ENCODE measurements around the gene HIRIP3.
A peak's percentile ranks its signal among the peaks of the same experiment; 100 is the strongest.

Gene HIRIP3

GRCh38 chr16:29999605-30000004 lies 4.2 kb upstream of the HIRIP3 start:
- Histone ChIP-seq H3K36me3 (peaks cover 0 to 28% (median 11%) of the 10 kb centered on the region in 11 experiments; a peak in 12 of 22 replicates), H4K20me1 (peaks cover 8 to 62% (median 44%) of the 10 kb centered on the region in 11 experiments; a peak in 19 of 22 replicates), H3K4me3 (no peak overlapping the region), H3K27me3 (no peaks in the 10 kb centered on the region), H3K4me1 (peaks cover 34 to 87% (median 82%) of the 10 kb centered on the region in 10 experiments), H3K4me2 (peak overlapping the region in 10 of 11 experiments; percentile 14 to 94 (median 80); a peak in 19 of 22 replicates), H3K9ac (peak overlapping the region in 6 of 11 experiments; percentile 9 to 60 (median 32); a peak in 5 of 22 replicates), H3K9me3 (replicated peaks in 1 of 11) (no peaks in the 10 kb centered on the region), H3K27ac (0 out of 22 replicates have a peak overlapping the region, but pooled peaks of 1 of the 11 experiments have one; percentile 10)
- TF ChIP-seq Cebpa-rat (IDR thresholded peaks at IDR 0.05): no peak

- no peaks in the 10 kb centered on the region for H3K9me3 ChIP-seq (replicated peaks in 1 of 11)
- peaks cover 55 to 82% (median 75%) of the 10 kb centered on the region in 10 experiments for H3K4me1 ChIP-seq
- H3K27me3 ChIP-seq: no peaks in the 10 kb centered on the region
- TF ChIP-seq Cebpa-rat (IDR thresholded peaks at IDR 0.05): no peak
- peak overlapping the region in 9 of 11 experiments; percentile 92 to 99 (median 97); a peak in 18 of 22 replicates for H3K27ac ChIP-seq
- peaks cover 19 to 42% (median 28%) of the 10 kb centered on the region in 11 experiments for H3K36me3 ChIP-seq
- peak overlapping the region; percentile 80 to 99 (median 93) for H3K9ac ChIP-seq
- H3K4me2 ChIP-seq: peak overlapping the region; percentile 90 to 98 (median 94)
- peak overlapping the region; percentile 72 to 95 (median 86) for H3K4me3 ChIP-seq
- peaks cover 0 to 54% (median 22%) of the 10 kb centered on the region in 11 experiments; a peak in 17 of 22 replicates for H4K20me1 ChIP-seq
Measured at GRCh38 chr16:29996766-29997250, 1.4 kb upstream of the HIRIP3 start.

GRCh38 chr16:29995911-29996765 lies 721 bp upstream of the HIRIP3 start, which contains the start of gene INO80E:
TSS of gene INO80E (plus strand) at chr16:29996241. CDS start at chr16:29996311, 70 bp downstream.
- Histone ChIP-seq H4K20me1 (peaks cover 0 to 54% (median 15%) of the 10 kb centered on the region in 11 experiments; a peak in 17 of 22 replicates), H3K36me3 (peaks cover 24 to 44% (median 35%) of the 10 kb centered on the region in 11 experiments), H3K4me2 (peak within 1 kb of the TSS; percentile 90 to 98 (median 94)), H3K27ac (peak within 1 kb of the TSS; percentile 58 to 99 (median 96)), H3K27me3 (no peaks in the 10 kb centered on the region), H3K9me3 (replicated peaks in 1 of 11) (no peaks in the 10 kb centered on the region), H3K4me1 (peaks cover 55 to 77% (median 68%) of the 10 kb centered on the region in 10 experiments), H3K9ac (peak within 1 kb of the TSS; percentile 80 to 99 (median 93)), H3K4me3 (peak within 1 kb of the TSS; percentile 72 to 95 (median 86))
- no peak for TF ChIP-seq Cebpa-rat (IDR thresholded peaks at IDR 0.05)

GRCh38 chr16:29994600-29995323 lies 655 bp downstream of the HIRIP3 start:
- H3K4me3 ChIP-seq: peak overlapping the region; percentile 72 to 95 (median 86)
- TF ChIP-seq Cebpa-rat (IDR thresholded peaks at IDR 0.05): no peak
- peak overlapping the region; percentile 58 to 99 (median 96); a peak in 21 of 22 replicates for H3K27ac ChIP-seq
- H3K9ac ChIP-seq: peak overlapping the region; percentile 80 to 99 (median 93)
- H3K36me3 ChIP-seq: peaks cover 37 to 58% (median 49%) of the 10 kb centered on the region in 11 experiments
- peaks cover 43 to 64% (median 55%) of the 10 kb centered on the region in 10 experiments for H3K4me1 ChIP-seq
- H3K9me3 ChIP-seq (replicated peaks in 1 of 11): no peaks in the 10 kb centered on the region
- H3K4me2 ChIP-seq: peak overlapping the region; percentile 90 to 97 (median 94)
- peaks cover 0 to 46% (median 7%) of the 10 kb centered on the region in 11 experiments; a peak in 12 of 22 replicates for H4K20me1 ChIP-seq
- H3K27me3 ChIP-seq: no peaks in the 10 kb centered on the region

- H3K4me3 ChIP-seq: peak overlapping the region; percentile 72 to 95 (median 86)
- peaks cover 44 to 65% (median 56%) of the 10 kb centered on the region in 11 experiments for H3K36me3 ChIP-seq
- no peaks in the 10 kb centered on the region for H3K9me3 ChIP-seq (replicated peaks in 1 of 11)
- H4K20me1 ChIP-seq: peaks cover 0 to 47% (median 6%) of the 10 kb centered on the region in 11 experiments; a peak in 8 of 22 replicates
- H3K4me1 ChIP-seq: peaks cover 43 to 56% (median 48%) of the 10 kb centered on the region in 10 experiments
- peak overlapping the region in 9 of 11 experiments; percentile 92 to 99 (median 97); a peak in 17 of 22 replicates for H3K27ac ChIP-seq
- no peaks in the 10 kb centered on the region for H3K27me3 ChIP-seq
- H3K9ac ChIP-seq: peak overlapping the region; percentile 80 to 99 (median 93)
- H3K4me2 ChIP-seq: peak overlapping the region; percentile 90 to 97 (median 94)
- TF ChIP-seq Cebpa-rat (IDR thresholded peaks at IDR 0.05): no peak
Measured at GRCh38 chr16:29993903-29994599, 1.4 kb downstream of the HIRIP3 start.

- Histone ChIP-seq H3K9ac (peak overlapping the region; percentile 80 to 99 (median 93); a peak in 21 of 22 replicates), H3K4me2 (peak overlapping the region; percentile 90 to 97 (median 94)), H3K9me3 (replicated peaks in 1 of 11) (no peaks in the 10 kb centered on the region), H4K20me1 (peaks cover 0 to 54% (median 12%) of the 10 kb centered on the region in 11 experiments; a peak in 11 of 22 replicates), H3K4me3 (peak overlapping the region in 6 of 10 experiments; percentile 84 to 95 (median 90); a peak in 10 of 20 replicates), H3K36me3 (peaks cover 51 to 70% (median 61%) of the 10 kb centered on the region in 11 experiments), H3K27me3 (no peaks in the 10 kb centered on the region), H3K27ac (peak overlapping the region in 9 of 11 experiments; percentile 92 to 99 (median 97); a peak in 15 of 22 replicates), H3K4me1 (peaks cover 39 to 49% (median 43%) of the 10 kb centered on the region in 10 experiments)
- no peak for TF ChIP-seq Cebpa-rat (IDR thresholded peaks at IDR 0.05)
Measured at GRCh38 chr16:29993191-29993902, 2.1 kb downstream of the HIRIP3 start.

GRCh38 chr16:29992344-29992967 lies 3.0 kb downstream of the HIRIP3 start:
- Histone ChIP-seq H4K20me1 (peaks cover 0 to 63% (median 12%) of the 10 kb centered on the region in 11 experiments; a peak in 12 of 22 replicates), H3K27me3 (no peaks in the 10 kb centered on the region), H3K4me3 (no peak overlapping the region), H3K4me2 (peak overlapping the region in 3 of 11 experiments; percentile 90 to 97 (median 96); a peak in 3 of 22 replicates), H3K9me3 (replicated peaks in 1 of 11) (no peaks in the 10 kb centered on the region), H3K4me1 (peaks cover 33 to 40% (median 38%) of the 10 kb centered on the region in 10 experiments), H3K27ac (peak overlapping the region in 1 of 11 experiments; percentile 99; a peak in 1 of 22 replicates), H3K36me3 (peaks cover 60 to 70% (median 66%) of the 10 kb centered on the region in 11 experiments), H3K9ac (peak overlapping the region in 8 of 11 experiments; percentile 25 to 99 (median 90); a peak in 10 of 22 replicates)
- no peak for TF ChIP-seq Cebpa-rat (IDR thresholded peaks at IDR 0.05)
